Muscle of back (tissue), 11 donors: ENCODE measurements around the gene TMEM181. TPM values are rescaled to one million over a fixed set of nuclear protein-coding genes. Genes with fewer than 3 reads are reported as not detected.
"Not testable (repeated sequence)": the region's sequence is repeated elsewhere in the genome, so short reads cannot be mapped to it uniquely, and the experiment has no call there.

Experiments used
- DNase-seq, 3 donors: peaks; one replicate each; pipeline versions ENCODE4 v3.0.0 to v3.0.0-alpha.2; 2013
- polyA plus RNA-seq, 10 donors: library from polyadenylated mRNA; unstranded; fragments of 120-200 nt; gene quantifications; one replicate each; pipeline ENCODE4 v1.2.1, GENCODE V29; 2013; ENCODE audit not compliant: insufficient read length in 10 of 10

Gene TMEM181
- polyA plus RNA-seq, 10 donors = 14.0 to 21.5 (median 19.2) TPM

DNA sequence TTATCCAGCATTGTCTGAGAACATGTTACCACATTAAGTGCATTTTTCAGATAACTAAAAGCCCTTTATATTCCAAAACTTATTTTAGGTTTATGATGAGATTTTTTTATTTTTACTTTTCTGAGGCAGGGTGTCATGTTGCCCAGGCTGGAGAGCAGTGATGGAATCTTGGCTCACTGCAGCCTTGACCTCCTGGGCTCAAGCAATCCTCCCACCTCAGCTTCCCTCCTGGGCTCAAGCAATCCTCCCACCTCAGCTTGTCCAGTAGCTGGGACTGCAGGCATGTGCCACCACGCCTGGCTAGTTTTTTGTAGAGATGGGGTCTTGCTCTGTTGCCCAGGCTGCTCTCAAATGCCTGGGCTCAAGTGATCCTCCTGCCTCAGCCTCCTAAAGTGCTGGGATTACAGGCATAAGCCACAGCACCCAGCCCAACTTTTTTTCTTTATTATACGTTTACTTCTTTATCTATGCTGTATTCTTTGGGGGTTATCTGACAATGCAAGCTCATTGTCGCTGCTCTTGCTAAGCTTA, 78.5 kb downstream of the TMEM181 start:
- no peak for DNase-seq

DNA sequence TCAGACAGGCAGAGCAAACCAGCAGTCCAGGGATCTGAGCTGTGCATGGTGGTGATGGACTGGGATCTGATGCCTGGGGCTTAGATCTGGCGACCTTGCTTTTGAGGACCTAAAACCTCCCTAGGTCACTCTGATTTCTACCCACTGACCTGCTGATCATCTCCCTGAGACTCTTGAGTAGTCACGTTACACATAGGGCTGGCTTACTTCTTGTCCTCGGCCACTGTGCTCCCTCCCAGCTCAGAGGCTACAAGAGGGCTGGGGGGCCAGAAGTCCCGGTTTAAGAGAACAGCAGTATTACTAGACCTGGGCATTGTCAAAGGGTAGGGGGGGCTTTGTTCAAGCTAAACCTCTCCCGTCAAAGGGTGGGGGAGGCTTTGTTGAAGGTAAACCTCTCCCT, 79.2 kb downstream of the TMEM181 start:
- DNase-seq = no peak

DNA sequence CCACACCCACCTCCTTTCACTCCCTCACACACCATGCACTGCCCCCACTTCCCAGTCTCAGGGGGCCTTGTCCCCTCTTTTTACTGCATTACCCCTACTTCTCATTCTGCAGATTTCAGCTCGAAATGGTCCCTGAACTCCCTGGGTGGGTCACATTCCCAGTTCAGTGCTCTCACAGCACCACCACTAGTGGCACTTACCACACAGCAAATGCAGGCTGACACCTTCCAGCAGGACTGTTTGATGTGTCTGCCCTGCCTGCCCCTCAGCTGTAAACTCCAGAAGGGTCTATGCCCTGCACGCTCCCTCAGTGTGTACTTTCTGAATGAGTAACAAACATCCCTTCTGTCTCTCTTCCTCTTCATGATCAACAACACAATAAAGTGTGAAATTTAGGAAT, 80.6 kb downstream of the TMEM181 start:
- DNase-seq = no peak

DNA sequence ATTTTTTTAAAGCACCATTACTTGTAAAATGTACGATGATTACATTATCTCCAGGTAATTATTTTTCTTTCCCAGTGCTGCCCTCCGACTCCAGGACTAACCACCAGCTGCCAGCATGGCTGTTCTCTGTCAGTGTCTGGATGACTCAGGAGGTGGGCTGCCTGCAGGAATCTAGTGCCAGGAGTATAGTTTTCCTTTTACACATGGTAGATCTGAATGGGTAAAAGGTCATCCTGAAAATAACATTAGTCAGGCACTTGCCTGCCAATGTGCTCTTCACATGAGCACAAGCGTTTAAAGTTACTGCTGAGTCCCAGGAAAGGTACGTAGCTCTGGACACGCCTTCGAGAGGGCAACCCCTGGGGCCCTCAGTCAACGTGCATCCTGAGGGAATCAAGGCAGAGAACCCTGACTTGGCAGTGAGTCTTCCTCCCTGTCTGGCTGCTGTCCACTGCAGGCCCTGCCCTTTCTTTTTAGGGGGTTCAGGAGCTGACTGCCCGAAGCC, 82.3 kb downstream of the TMEM181 start:
- peak in 1 of 3 donors; percentile 25 for DNase-seq

DNA sequence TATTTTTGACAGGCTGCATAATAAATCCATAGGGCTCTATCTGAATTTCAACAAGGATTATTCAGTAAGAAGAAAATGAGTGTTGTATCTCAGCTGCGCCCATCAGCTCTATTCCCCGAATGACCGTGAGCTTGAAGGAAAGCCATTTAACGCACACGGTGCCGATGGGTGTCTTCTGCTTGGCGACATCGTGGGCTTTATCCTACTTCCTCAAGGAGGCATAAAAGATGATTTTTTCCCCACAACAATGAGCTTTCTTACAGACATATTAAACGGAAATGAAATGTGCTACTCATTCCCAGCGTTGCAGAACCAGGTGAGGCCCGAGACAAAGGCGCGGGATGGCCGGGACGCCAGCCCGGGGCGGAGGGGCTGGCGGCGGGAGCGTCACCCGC, 83.9 kb downstream of the TMEM181 start:
- DNase-seq = no peak

DNA sequence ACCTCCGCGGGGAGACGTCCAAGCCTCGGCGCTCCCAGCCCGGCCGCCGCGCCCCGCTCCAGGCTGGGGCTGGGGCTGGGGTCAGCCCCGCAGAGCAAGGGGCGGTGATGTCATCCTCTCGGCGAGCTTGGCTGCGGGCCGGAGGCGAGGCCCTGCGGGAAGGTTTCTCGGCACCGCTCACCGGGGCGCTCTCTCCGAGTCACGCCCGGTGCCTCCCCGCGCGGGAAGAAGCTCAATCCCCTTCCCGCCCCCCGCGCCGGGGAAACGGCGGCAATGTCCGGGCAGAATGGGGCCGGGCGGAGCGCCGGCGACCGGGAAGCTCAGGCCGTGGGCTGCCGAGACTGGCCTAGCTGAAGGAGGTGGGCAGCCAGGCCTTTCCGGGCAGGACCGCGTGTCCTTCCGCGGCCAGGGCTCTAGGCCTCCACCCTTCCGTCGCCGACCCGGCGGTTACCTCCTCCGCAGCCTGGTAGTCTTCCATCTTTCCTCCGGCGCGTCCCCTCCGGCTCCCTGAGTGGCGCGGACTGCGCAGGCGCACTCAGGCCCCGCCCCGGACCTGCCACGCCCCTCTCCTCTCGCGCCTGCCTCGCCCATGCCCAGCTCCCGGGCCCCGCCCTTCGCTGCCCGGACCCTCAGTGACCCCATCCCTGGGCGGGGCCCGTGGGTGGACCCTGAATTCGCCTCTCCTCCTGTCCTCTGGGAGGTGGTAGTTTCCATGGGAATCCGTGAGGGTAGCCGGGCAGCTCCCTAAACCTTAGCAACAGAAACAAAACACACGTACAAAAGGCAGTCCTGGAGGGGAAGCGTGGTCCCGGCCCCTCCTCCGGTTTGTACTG, 84.6 kb downstream of the TMEM181 start, which contains the start of gene DYNLT1:
TSS of gene DYNLT1 (minus strand) at position 513 of the 833 bp plus-strand sequence. CDS start at position 478, 35 bp downstream.
- peak; percentile 89 to 97 (median 95) for DNase-seq

DNA sequence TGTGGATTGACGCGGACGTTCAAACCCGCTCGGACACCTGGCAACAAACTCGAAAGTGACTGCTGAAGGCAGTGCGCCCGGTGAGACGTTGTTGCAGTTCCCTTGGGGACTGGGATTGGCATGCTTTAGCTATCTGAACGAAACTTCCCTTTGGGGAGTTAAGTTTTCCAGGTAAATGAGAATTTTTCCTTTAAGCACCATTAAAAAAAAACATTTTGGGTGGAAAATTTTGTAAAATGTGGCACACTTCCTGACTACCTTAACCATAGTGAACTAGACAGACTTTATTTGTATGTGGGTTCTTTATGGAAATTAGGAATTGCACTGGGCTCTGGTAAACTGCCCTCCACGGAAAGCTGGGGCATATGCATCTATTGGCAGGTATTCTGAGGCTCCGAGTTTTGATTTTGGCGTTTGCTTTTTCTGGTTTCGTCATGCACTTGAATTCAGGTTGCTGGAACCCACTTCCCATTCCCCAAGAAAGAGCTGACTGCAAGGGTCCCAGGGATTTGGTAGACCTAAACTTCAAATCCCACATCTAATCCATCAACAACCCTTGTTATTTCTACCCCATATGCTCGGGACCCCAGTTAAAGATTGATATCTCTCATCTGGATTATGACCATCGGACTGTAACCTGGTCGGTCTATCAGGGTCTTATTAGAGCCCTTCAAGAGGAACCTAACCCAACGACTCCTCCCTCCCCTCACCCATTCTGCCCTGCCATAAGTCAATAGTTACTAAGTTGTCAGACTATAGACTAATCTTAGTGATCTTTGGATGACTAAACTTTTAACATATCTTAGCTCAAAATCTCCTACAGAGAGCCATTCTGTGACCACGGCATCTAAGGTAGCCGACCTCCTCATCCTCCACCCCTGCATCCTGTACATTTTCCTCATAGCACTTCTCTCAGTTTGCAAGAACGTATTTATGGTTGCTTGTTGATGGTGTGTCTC, 85.5 kb downstream of the TMEM181 start:
- peak in 1 of 3 donors; percentile 37 for DNase-seq

DNA sequence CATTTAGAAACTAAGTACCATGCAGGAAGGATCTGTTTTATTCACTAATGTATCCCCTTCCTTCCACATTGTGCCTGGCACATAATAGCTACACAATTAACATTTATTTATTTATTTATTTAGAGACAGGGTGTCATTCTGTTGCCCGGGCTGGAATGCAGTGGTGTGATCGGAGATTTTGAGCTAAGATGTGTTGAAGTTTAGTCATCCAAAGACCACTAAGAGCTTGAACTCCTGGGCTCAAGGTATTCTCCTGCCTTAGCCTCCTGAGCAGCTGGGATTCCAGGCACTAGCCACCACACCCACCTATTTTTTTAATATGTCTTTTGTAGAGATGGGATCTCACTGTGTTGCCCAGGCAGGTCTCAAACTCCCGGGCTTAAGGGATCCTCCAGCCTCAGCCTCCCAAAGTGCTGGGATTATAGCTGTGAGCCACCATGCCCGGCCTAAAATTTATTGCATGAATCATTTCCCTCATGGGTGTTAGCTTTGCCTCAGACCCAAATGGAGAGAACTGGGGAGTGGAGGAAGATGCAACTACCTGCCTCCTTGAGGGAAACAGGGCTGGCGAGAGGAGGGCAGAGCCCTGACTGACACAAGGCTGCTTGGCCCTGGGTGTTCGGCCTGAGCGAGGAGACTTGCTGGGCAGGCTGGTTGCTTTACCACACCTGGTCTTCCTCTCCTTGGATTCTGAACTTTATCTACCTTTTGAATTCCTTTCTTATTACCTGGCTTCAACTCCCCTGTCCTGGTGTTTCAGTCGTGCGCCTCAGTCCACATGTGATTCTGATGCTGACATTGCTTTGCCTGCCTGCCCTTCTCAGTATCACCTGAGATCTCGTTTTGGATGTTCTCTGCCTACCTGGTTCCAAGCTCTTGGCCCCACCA, 86.4 kb downstream of the TMEM181 start:
- no peak for DNase-seq

DNA sequence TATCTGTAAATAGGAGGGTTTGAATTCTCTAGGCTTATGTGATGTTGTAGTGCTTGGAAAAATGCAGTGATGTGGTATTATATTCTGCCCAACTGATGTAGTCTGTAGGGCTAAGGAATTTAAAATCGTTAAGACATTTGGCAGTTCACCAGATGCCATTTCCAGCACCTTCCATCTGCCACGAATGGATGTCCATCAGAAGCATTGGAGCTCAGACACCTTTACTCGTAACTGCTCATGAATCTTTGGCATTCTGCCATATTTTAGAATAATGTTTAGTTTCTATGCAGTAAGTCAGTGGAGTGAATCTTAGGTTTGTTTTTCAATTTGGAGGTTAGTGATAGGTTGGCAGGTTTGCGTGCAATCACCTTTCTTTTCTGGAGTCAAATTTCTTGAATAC, 87.6 kb downstream of the TMEM181 start:
- no peak for DNase-seq

DNA sequence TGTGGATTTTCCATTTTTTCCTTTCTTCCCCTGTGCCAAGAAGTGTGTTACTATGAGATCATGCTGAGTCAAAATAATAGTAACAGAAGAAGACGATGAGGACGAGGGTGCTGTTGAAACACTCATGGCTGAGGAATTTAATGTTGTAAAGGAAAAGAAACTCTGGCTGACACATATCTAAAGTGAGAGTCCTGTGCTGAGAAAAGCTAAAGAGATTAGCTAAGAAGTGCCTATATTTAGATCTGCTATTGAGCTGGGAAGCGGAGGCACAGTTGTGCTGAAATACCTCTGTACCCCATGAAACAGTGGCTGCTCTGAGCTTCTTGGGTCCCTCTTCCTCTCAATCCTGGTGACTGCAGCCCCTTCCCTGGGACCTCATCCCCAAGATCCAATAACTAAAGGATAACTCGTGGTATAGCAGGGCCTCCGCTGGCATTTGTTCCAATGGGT, 88.8 kb downstream of the TMEM181 start:
- DNase-seq = peak in 1 of 3 donors; percentile 85

DNA sequence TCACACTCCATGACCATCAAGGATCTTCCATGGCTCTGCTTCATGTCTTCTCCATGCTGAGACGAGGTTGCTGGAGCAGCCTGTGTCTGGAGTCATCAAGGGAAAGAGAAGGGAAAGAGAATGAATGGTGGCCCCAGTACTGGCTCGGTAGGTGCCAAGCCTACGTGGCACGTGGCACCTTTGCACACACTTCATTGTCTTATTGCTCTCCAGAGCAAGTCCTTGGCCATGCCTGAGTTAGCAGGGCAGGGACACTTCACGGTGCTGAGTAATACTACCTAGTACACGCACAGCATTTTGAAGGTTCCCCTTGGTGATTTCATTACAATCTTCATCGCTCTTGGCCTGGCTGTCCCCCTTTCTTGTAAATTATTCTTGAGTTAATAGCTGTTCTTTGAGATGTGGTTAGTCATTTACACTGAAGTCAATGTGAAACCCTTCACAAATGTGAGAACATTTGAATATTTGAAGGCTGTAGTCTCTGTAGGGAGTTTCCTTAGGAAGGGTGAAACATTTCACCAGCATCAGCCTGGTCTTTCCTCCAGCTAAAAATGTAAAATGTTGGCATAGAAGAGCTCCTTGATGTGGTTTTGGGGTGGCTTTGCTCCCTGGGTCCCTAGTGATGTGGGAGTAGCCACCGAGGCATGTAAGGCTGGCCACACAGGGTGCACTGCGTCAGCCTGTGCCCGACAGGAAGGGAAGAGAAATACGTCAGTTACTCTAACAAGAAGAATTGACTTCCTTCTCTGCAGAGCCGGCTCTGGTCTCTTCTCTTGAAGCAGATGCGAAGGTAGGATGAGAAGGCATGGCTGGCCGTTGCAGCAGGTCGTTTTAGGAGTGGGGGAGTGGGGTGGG, 89.6 kb downstream of the TMEM181 start, which contains the start of gene SYTL3:
TSS of gene SYTL3 (plus strand) at position 766 of the 855 bp plus-strand sequence. CDS start 13,215 bp downstream, outside the sequence.
- DNase-seq = no peak

DNA sequence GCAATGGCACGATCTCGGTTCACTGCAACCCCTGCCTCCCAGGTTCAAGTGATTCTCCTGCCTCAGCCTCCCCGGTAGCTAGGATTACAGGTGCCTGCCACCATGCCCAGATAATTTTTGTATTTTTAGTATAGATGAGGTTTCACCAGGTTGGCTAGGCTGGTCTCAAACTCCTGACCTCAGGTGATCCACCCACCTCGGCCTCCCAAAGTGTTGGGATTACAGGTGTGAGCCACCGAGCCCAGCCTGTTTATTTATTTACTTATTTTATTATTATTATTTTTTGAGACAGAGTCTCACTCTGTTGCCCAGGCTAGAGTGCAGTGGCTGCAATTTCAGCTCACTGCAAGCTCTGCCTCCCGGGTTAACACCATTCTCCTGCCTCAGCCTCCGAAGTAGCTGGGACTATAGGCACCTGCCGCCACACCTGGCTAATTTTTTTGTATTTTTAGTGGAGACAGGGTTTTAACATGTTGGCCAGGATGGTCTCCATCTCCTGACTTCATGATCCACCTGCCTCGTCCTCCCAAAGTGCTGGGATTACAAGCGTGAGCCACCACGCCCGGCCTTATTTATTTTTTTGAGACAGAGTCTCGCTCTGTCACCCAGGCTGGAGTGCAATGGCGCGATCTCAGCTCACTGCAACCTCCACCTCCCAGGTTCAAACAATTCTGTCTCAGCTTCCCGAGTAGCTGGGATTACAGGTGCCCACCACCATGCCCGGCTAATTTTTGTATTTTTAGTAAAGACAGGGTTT, 92.3 kb downstream of the TMEM181 start:
- not testable (repeated sequence) for DNase-seq

DNA sequence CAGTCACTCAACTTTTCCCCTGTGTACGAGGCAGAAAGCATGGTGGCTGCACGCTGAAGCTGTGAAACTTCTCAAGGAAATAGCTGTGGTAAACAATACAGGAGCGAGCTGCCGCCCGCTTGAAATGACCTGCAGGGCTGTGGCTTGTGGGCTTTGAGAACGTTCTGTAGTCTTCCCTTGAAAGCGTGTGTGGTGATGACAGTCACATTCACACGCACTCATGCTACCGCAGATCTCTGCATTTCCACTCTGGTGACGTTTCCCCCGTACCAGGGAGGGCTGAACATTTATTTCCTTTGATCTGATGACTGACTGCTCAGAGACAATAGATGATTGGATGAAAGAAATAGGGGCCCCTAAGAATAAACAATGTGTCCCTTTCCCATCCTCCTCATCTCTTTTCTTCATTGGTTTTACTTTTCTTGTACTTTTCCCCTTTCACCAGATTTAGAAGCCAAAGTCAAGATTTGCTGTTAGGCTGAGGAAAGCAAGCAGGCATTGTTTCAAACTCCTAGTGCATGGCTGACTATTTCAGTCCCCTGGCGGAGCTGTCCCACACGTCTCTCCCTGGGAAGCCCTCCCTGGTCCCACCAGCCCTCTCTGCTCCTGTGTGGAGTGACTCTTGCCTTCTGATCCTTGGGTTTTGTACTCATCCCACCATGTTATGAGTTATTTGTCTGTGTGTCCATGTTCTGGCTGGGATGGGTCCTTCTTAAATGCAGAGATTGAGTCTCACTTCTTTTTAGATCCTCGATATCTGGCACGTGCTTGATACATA, 93.9 kb downstream of the TMEM181 start:
- no peak for DNase-seq

DNA sequence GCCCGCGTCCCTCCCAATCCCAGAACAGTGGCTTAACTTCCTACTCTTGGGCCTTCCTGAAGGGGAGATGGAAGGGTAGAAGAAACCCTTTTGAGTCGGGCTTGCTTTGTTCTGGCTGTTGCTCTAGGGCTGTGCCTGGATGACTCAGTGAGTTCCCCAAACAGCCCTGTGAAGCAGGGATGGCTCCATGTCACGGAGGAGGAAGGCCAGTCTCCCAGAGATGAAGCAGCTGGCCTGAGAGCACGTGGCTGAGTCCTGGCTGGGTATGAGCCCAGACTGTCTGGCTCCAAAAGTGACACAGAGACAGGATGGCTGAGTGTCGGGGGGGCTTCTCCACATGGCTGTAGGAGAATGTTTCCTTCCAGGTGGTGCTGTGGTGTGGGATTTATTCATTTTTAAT, 94.6 kb downstream of the TMEM181 start:
- DNase-seq = peak; percentile 76 to 85 (median 85)

DNA sequence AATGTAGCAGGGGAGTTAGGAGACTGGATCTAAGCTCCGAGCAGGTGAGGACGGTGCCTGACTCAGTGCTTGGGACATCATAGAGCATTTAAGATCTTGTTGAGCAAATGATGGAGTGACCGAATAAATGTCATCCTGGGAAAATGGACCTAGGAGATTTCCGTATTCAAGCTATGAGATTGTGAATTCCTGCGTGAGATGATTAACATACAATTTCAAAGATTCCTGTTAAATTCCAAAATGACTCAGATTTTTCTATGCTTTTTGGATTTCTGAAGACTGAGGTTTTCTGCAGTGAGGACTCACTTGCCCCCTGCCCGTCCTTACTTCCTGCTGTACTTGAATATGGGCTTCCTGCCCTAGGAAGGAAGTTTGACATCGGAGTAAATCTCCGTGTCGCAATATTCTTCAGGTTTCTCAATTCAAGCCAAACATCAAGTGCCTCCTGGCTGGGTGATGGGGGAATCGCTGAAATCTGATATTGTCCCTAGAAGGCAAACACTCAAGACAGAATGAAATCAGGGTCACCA, 95.1 kb downstream of the TMEM181 start:
- peak in 1 of 3 donors; percentile 23 for DNase-seq

DNA sequence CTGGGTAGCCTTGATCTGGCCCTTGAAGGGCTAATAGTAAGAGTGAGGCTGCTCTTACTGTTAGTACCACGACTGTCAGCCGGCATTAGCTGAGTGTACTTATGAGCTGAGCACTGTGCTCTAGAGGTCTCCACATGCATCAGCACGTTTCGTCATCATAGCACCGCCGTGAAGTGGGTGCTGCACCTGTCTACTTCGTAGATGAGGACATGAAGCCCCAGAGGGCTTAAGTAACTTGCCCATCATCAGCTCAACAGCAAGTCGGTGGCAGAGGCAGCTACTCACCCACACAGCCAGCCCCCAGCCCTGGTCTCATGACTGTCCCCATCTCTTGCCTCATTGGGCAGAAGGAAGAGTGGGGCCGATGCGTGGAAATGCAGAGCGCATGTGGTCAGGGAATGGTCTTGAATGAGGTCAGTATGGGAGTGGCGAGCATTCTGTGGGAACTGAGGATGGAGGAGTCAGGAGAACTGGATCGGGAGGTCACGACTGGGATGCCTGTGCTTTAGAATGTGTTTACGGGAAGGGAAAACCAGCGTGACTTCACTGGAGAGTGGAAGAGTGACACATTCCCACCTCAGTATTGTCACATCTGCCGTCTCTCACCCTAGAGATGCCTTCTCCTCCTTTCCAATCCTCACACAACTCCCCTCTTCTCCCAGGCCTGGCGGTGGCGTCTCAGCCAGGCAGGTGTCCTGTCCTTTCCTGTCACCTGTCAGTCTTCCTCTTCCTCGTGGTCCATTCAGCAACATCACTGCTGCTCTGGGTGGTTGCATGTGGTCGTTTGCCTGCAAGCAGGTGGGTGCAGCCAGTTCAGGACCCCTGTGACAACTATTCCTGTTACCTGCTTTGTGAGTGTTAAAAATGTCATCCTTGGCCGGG, 95.9 kb downstream of the TMEM181 start:
- no peak for DNase-seq

DNA sequence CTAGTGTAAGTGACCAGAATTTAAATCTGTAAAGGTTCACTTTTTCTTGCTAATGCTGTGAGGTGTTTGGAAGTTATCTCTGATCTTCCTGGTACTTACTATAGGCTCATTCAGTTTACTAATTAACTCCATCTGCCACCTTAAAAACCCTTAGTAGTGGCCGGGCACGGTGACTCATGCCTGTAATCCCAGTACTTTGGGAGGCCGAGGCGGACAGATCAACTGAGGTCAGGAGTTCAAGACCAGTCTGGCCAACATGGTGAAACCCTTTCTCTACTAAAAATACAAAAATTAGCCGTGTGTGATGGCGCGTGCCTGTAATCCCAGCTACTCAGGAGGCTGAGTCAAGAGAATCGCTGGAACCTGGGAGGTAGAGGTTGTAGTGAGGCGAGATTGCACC, 97.1 kb downstream of the TMEM181 start:
- not testable (repeated sequence) for DNase-seq
